GM23338 (cell line): ENCODE results near the gene FBLIM1. TPM values are rescaled to one million over a fixed set of nuclear protein-coding genes. Genes with fewer than 3 reads are reported as not detected.

Source experiments
- ATAC-seq: fragments of 200-7000 bp; cut with Tn5 transposase; 3 replicates; pipeline ENCODE4 v1.9.1; 2020
- DNase-seq: peaks from one replicate; pipeline ENCODE4 v3.0.0-alpha.2; 2015; ENCODE audit warnings: low spot score
- H2AFZ ChIP-seq: fragments of 200-600 bp; sonication (generic); 2 replicates; pipeline ENCODE4 v1.8.0; 2016; ENCODE audit warnings: antibody characterized with exemption, mild to moderate bottlenecking, moderate library complexity
- H3F3A ChIP-seq: fragments of 200-600 bp; sonication (generic); replicated peaks from 2 replicates; pipeline ENCODE4 v1.8.0; 2017; ENCODE audit warnings: antibody characterized with exemption, mixed run types, low read depth
- H3K27ac ChIP-seq: fragments of 200-600 bp; sonication (generic); 2 replicates; pipeline ENCODE4 v1.6.1; 2016; ENCODE audit warnings: low read depth
- H3K27me3 ChIP-seq: fragments of 200-600 bp; sonication (generic); 2 replicates; pipeline ENCODE4 v1.8.0; 2016; ENCODE audit warnings: mild to moderate bottlenecking, mixed run types, moderate library complexity; ENCODE audit not compliant: insufficient read depth
- H3K36me3 ChIP-seq: fragments of 200-600 bp; sonication (generic); 2 replicates; pipeline ENCODE4 v1.8.0; 2016; ENCODE audit warnings: mild to moderate bottlenecking; ENCODE audit not compliant: insufficient read depth
- H3K4me1 ChIP-seq: fragments of 200-600 bp; sonication (generic); 2 replicates; pipeline ENCODE4 v1.8.0; 2016; ENCODE audit warnings: mild to moderate bottlenecking, moderate library complexity; ENCODE audit not compliant: insufficient read depth
- H3K4me2 ChIP-seq: fragments of 200-600 bp; sonication (generic); 2 replicates; pipeline ENCODE4 v1.7.1; 2017; ENCODE audit warnings: mixed run types
- H3K4me3 ChIP-seq: fragments of 200-600 bp; sonication (generic); 2 replicates; pipeline ENCODE4 v1.6.1; 2016; ENCODE audit warnings: mixed run types
- H3K79me2 ChIP-seq: fragments of 200-600 bp; sonication (generic); replicated peaks from 2 replicates; pipeline ENCODE4 v1.8.0; 2017; ENCODE audit warnings: mild to moderate bottlenecking; ENCODE audit not compliant: insufficient read depth
- H3K9me2 ChIP-seq: fragments of 200-600 bp; sonication (generic); 2 replicates; pipeline ENCODE4 v1.8.0; 2017; ENCODE audit not compliant: insufficient read depth
- H4K20me1 ChIP-seq: fragments of 200-600 bp; sonication (generic); replicated peaks from 2 replicates; pipeline ENCODE4 v1.8.0; 2017; ENCODE audit warnings: mild to moderate bottlenecking; ENCODE audit not compliant: insufficient read depth
- H3K27ac Mint-ChIP-seq: 2 replicates; pipeline ENCODE4 v1.8.0; 2020; ENCODE audit warnings: inconsistent platforms, mild to moderate bottlenecking, moderate library complexity, mixed read lengths
- H3K27me3 Mint-ChIP-seq: 3 replicates; pipeline ENCODE4 v1.8.0; 2022; ENCODE audit warnings: low read depth, mild to moderate bottlenecking, moderate library complexity, mixed read lengths, inconsistent platforms; ENCODE audit not compliant: insufficient read depth, poor library complexity
- H3K36me3 Mint-ChIP-seq: 3 replicates; pipeline ENCODE4 v1.8.0; 2021; ENCODE audit warnings: low read depth, mild to moderate bottlenecking, inconsistent platforms, moderate library complexity, mixed read lengths
- H3K4me1 Mint-ChIP-seq: 3 replicates; pipeline ENCODE4 v1.8.0; 2020; ENCODE audit warnings: mild to moderate bottlenecking, inconsistent platforms, mixed read lengths
- H3K4me3 Mint-ChIP-seq: 3 replicates; pipeline ENCODE4 v1.8.0; 2021; ENCODE audit warnings: moderate library complexity, mild to moderate bottlenecking, inconsistent platforms, mixed read lengths
- H3K9me3 Mint-ChIP-seq: 3 replicates; pipeline ENCODE4 v1.8.0; 2020; ENCODE audit warnings: moderate library complexity, mild to moderate bottlenecking, inconsistent platforms, mixed read lengths
- CTCF ChIP-seq, 2 experiments: fragments of 200-600 bp in 1 of 2; sonication (generic) in 1 of 2; conservative IDR thresholded peaks; 2 replicates each; pipeline versions ENCODE4 v1.5.1 to v1.6.1; 2016 to 2017; ENCODE audit warnings: antibody characterized with exemption in 2 of 2, low read depth in 2 of 2, mild to moderate bottlenecking in 2 of 2, moderate library complexity in 1 of 2
- ETS1 ChIP-seq: IDR thresholded peaks from 2 replicates; pipeline ENCODE4 v1.6.1; 2016; ENCODE audit warnings: antibody characterized with exemption
- JUNB ChIP-seq: IDR thresholded peaks from one replicate; pipeline ENCODE4 v1.6.1; 2016; ENCODE audit warnings: antibody characterized with exemption; ENCODE audit not compliant: unreplicated experiment
- NANOG ChIP-seq: IDR thresholded peaks from 2 replicates; pipeline ENCODE4 v1.6.1; 2016; ENCODE audit warnings: antibody characterized with exemption, borderline replicate concordance
- POLR2AphosphoS5 ChIP-seq: IDR thresholded peaks from 2 replicates; pipeline ENCODE4 v1.6.1; 2016; ENCODE audit warnings: antibody characterized with exemption, low read depth
- REST ChIP-seq: IDR thresholded peaks from one replicate; pipeline ENCODE4 v1.6.1; 2018; ENCODE audit warnings: antibody characterized with exemption; ENCODE audit not compliant: unreplicated experiment
- polyA plus RNA-seq: library from polyadenylated mRNA; unstranded; fragments of >200 nt; fragmentation: Nextera tagmentation; extraction: Ambion mirVana; gene quantifications from 2 replicates; pipeline ENCODE4 v1.2.1, GENCODE V29; 2016
- total RNA-seq: library from RNA; depleted of rRNA; stranded (reverse); fragments of >200 nt; shearing (Covaris generic); gene quantifications from 2 replicates; pipeline ENCODE4 v1.2.3, GENCODE V29; 2014

Gene FBLIM1
- total and polyA plus RNA-seq, 2 experiments from 2014 or later = 41.7 to 81.7 TPM

- TF ChIP-seq ETS1 = no peak
These were observed 836 bp upstream of the FBLIM1 start (continued) for GRCh38 chr1:15757575-15758342.

GRCh38 chr1:15758953-15759661 is 512 bp downstream of the FBLIM1 start:
- Histone ChIP-seq H3K36me3 (no peaks in the 10 kb centered on the region), H3F3A (peaks cover 38% of the 10 kb centered on the region), H3K79me2 (peaks cover 52% of the 10 kb centered on the region), H4K20me1 (peaks cover 25% of the 10 kb centered on the region), H2AFZ (no peak overlapping the region), H3K27me3 (no peaks in the 10 kb centered on the region), H3K4me3 (peak overlapping the region; percentile 92), H3K4me2 (peak overlapping the region; percentile 98), H3K4me1 (peaks cover 43% of the 10 kb centered on the region), H3K27ac (peak overlapping the region; percentile 72), H3K9me2 (no peaks in the 10 kb centered on the region)
- H3K27me3 Mint-ChIP-seq = peaks cover 30% of the 10 kb centered on the region
- TF ChIP-seq NANOG (no peak), JUNB (no peak), ETS1 (no peak), POLR2AphosphoS5 (no peak)
- ATAC-seq (peak; percentile 9), DNase-seq (peak; percentile 58)
- H3K27ac Mint-ChIP-seq = peak overlapping the region; percentile 77; the same call in 1 of the 2 replicates
- H3K36me3 Mint-ChIP-seq = peaks cover 25% of the 10 kb centered on the region
- peak overlapping the region; percentile 92 for H3K4me3 Mint-ChIP-seq
- no peaks in the 10 kb centered on the region; the same call in 2 of the 3 replicates for H3K9me3 Mint-ChIP-seq
- H3K4me1 Mint-ChIP-seq = peaks cover 53% of the 10 kb centered on the region

- Mint-ChIP-seq H3K4me1 (peaks cover 50% of the 10 kb centered on the region), H3K27ac (peak overlapping the region; percentile 81), H3K27me3 (peaks cover 28% of the 10 kb centered on the region), H3K9me3 (no peaks in the 10 kb centered on the region; the same call in 2 of the 3 replicates), H3K36me3 (peaks cover 40% of the 10 kb centered on the region), H3K4me3 (peak overlapping the region; percentile 92)
- H3F3A ChIP-seq = peaks cover 31% of the 10 kb centered on the region
- no peak overlapping the region for H2AFZ ChIP-seq
- peak; percentile 1; the same call in 1 of the 3 replicates for ATAC-seq
- H3K4me3 ChIP-seq = peak overlapping the region; percentile 92
- no peaks in the 10 kb centered on the region for H3K27me3 ChIP-seq
- peak; percentile 73 for DNase-seq
- peaks cover 34% of the 10 kb centered on the region for H4K20me1 ChIP-seq
- TF ChIP-seq CTCF (conservative IDR thresholded peaks at IDR 0.05; ENCODE audit: low read depth in 2 of 2) (0 out of 4 replicates have a peak, but pooled peaks of 1 of the 2 experiments have one; percentile 9), ETS1 (0 out of 2 replicates have a peak, but pooled peaks have one; percentile 21), REST (no peak)
- H3K4me1 ChIP-seq = peaks cover 39% of the 10 kb centered on the region
- H3K79me2 ChIP-seq = peaks cover 59% of the 10 kb centered on the region
- H3K4me2 ChIP-seq = peak overlapping the region; percentile 98
- H3K27ac ChIP-seq = peak overlapping the region; percentile 47; the same call in 1 of the 2 replicates
- peaks cover 7% of the 10 kb centered on the region for H3K36me3 ChIP-seq
- no peaks in the 10 kb centered on the region for H3K9me2 ChIP-seq
These were observed 2.1 kb downstream of the FBLIM1 start for GRCh38 chr1:15760520-15761211.
